ENCODE data around the gene STX2.

GRCh38 chr12:130818272-130818634, 20.8 kb downstream of the STX2 start:
- no peak for TF ChIP-seq CTCF (IDR thresholded peaks at IDR 0.05; ENCODE audit: poor library complexity)
- no peak for TF ChIP-seq EZH2 (IDR thresholded peaks at IDR 0.05; ENCODE audit: borderline replicate concordance)

Measured in hepatocyte (in vitro differentiated cells).